AG04449 (cell line): Measurements from ENCODE around the gene GTF2F2.
"Not testable (repeated sequence)": the region's sequence is repeated elsewhere in the genome, so short reads cannot be mapped to it uniquely, and the experiment has no call there.

Source experiments
- CTCF ChIA-PET: fragments of 350-600 bp; formaldehyde crosslinking; extraction: SDS; loops from one replicate; lab custom pipeline; 2021; ENCODE audit warnings: antibody characterized with exemption; lab: Yijun Ruan, JAX
- POLR2A ChIA-PET: fragments of 400-600, 350-600 bp; formaldehyde crosslinking; extraction: SDS; loops from one replicate; lab custom pipeline; 2020; ENCODE audit warnings: antibody characterized with exemption, inconsistent platforms; lab: Yijun Ruan, JAX
- DNase-seq: peaks from one replicate; pipeline ENCODE4 v3.0.0-alpha.2; 2010; ENCODE audit warnings: low read depth, low spot score
- H3K4me3 ChIP-seq: 2 replicates; pipeline ENCODE4 v1.5.1; 2011; ENCODE audit warnings: low read depth, mild to moderate bottlenecking, control low read depth, low read length
- TF ChIP-seq, protein P1 (sequence below): IDR thresholded peaks from one replicate; pipeline ENCODE4 v1.5.1; 2011; ENCODE audit warnings: mild to moderate bottlenecking, moderate library complexity, low read length, control low read depth, inconsistent platforms; ENCODE audit not compliant: insufficient read depth; ENCODE audit errors: missing control alignments

The GTF2F2 gene

DNA sequence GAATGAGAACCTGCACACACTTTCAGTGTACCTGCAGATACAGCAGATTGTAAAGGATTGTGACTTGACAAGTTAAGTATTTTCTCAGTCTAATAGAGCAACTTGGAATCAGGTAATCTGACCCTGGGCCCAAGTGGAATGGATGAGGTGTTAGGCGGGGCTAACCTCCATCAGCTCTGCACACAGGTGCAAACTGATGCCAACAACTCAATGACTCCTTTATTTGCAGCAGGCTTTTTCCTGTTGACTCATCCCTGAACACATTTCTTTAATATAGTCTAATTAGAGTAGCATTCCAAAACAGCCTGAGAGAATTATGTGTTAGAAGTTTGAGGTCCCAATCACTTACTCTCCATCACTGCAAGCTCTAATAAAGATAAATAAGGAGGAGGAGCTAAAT, 171.9 kb downstream of the GTF2F2 start:
- no peak for DNase-seq
- H3K4me3 ChIP-seq, result no peak overlapping the region
- CTCF ChIA-PET, result interaction anchor here (0.5 to 6.4 kb wide), 5 partner anchors 10 to 245 kb away, joined by 3 to 50 read pairs (median 6); no protein-coding TSS in a partner anchor
- TF ChIP-seq, protein P1, sequence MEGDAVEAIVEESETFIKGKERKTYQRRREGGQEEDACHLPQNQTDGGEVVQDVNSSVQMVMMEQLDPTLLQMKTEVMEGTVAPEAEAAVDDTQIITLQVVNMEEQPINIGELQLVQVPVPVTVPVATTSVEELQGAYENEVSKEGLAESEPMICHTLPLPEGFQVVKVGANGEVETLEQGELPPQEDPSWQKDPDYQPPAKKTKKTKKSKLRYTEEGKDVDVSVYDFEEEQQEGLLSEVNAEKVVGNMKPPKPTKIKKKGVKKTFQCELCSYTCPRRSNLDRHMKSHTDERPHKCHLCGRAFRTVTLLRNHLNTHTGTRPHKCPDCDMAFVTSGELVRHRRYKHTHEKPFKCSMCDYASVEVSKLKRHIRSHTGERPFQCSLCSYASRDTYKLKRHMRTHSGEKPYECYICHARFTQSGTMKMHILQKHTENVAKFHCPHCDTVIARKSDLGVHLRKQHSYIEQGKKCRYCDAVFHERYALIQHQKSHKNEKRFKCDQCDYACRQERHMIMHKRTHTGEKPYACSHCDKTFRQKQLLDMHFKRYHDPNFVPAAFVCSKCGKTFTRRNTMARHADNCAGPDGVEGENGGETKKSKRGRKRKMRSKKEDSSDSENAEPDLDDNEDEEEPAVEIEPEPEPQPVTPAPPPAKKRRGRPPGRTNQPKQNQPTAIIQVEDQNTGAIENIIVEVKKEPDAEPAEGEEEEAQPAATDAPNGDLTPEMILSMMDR, result no peak
- POLR2A ChIA-PET, result interaction anchor here (0.7 kb wide), 2 partner anchors 36 to 525 kb away, joined by 3 to 5 read pairs; no protein-coding TSS in a partner anchor

DNA sequence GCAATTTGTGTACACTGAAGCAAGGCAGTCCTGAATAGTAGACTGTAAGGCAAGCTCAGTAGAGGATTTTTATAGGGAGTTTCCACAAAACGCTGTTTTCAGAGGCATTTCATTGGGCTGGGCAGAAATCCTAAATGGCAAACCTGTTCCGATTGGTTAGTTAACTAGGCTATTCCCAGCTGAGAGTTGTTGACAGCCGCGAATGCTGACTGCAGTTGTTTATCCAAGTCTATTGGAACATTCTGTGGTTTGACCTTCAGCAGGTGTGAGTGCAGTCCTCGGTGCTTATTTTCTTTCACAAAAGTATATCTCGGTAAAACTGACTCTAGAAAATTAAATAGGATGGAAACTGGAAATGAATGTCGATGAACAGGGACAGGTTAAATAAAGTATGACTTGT, 175.2 kb downstream of the GTF2F2 start:
- ChIA-PET CTCF (interaction anchor here (1.9 to 6.4 kb wide), 4 partner anchors 13 to 249 kb away, joined by 8 to 50 read pairs (median 46); no protein-coding TSS in a partner anchor), POLR2A (no interaction called here)
- TF ChIP-seq, protein P1, result no peak
- H3K4me3 ChIP-seq, result no peak overlapping the region
- DNase-seq, result no peak

DNA sequence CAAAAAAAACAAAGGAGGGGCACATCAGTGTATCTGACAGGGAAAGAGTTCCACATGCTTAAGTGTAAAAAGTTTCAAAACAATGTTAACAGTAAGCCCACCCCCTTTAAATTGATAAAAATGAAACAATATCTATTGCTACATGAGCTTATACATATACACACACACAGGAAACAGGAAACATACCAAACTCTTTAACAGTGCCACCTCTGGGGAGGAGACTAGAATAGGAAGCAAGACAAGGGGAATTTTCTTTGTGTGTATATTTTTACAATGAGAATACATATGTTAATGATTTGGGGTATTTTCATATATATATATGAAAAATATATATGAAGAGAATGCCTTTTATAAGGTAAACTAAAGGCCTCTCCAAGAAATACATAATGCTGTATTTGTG, 175.9 kb downstream of the GTF2F2 start:
- ChIA-PET POLR2A (no interaction called here), CTCF (interaction anchor here (1.9 to 5.3 kb wide), 2 partner anchors 12 to 250 kb away, joined by 8 to 48 read pairs; no protein-coding TSS in a partner anchor)
- H3K4me3 ChIP-seq, result no peak overlapping the region
- TF ChIP-seq, protein P1, result no peak
- DNase-seq, result no peak

DNA sequence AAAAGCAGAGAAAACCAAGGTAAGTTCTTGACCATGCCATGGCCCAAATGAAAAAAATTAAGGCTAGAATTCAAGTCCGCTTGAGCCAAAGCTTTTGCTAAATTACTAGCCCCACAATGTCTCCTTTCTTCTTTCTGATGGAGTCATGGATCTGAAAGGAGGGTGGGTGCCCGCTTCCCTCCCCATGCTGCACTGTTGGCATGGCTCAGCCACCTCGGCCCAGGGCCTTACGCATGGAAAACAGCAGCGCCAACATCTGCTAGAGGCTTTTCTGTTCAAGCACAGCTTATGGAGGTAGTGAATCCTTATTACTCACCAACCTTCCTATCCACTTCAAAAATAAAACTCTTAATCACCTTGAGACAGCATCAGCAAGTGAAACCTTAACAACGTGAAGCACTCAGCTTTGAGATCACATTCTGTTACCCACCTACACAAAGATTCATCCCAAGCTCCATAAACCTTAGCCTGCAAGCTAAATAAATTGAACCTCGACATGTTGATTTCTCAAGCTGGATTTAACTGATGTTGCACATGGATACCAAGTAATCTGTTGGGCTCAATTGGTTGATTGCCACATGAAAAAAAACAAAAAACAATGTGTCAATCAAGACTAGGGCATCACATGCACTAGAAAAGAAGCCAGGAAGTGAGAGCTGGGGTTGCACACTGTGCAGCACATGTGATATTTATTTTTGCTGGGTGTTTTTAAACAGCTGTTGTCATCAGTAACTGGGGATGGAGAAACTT, 177.3 kb downstream of the GTF2F2 start:
- ChIA-PET POLR2A (interaction anchor here (1.0 kb wide), 1 partner anchor 242 kb away, joined by 3 read pairs; no protein-coding TSS in a partner anchor), CTCF (interaction anchor here (3.8 to 5.3 kb wide), 3 partner anchors 11 to 250 kb away, joined by 25 to 48 read pairs (median 26); no protein-coding TSS in a partner anchor)
- TF ChIP-seq, protein P1, result no peak
- DNase-seq, result no peak
- no peak overlapping the region for H3K4me3 ChIP-seq

DNA sequence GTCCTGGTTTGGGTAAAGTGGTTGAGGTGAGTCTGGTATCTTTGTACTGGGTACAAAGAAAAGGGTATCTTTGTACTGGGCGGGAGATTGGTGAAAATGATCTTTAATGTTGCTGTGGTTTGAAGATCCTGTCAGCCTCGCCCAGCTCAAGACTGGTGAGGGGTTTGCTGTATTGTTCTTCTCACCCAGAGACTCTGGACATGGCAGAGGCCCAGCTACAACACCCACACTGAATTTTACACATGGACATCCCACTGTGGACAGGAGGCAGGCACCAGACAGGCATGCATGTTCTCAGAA, 177.8 kb downstream of the GTF2F2 start:
- CTCF ChIA-PET, result interaction anchor here (3.8 to 5.3 kb wide), 3 partner anchors 10 to 250 kb away, joined by 25 to 48 read pairs (median 26); no protein-coding TSS in a partner anchor
- no peak overlapping the region for H3K4me3 ChIP-seq
- TF ChIP-seq, protein P1, result no peak
- no peak for DNase-seq
- POLR2A ChIA-PET, result no interaction called here

DNA sequence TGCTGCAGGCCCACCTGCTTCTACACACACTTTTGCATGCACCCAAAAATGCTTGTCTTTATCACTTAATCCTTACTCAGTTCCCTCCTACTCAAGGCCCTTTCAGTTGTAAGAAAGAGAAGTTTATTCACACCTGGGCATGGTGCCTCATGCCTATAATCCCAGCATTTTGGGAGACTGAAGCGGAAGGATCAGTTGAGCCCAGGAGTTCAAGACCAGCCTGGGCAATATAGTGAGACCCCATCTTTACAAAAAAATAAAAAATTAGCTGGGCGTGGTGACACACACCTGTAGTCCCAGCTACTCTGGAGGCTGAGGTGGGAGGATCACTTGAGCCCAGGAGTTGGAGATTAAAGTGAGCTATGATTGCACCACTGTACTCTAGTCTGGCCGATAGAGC, 178.2 kb downstream of the GTF2F2 start:
- CTCF ChIA-PET, result interaction anchor here (3.8 to 5.3 kb wide), 3 partner anchors 10 to 251 kb away, joined by 25 to 48 read pairs (median 26); no protein-coding TSS in a partner anchor
- DNase-seq, H3K4me3 ChIP-seq, POLR2A ChIA-PET: not testable (repeated sequence)
